Fibroblast of the aortic adventitia (primary cell): ENCODE data around the gene SMTNL2. TPM values are rescaled to one million over a fixed set of nuclear protein-coding genes. Genes with fewer than 3 reads are reported as not detected.
"Not testable (repeated sequence)": the region's sequence is repeated elsewhere in the genome, so short reads cannot be mapped to it uniquely, and the experiment has no call there.

Experiments
- DNase-seq: peaks from one replicate; pipeline ENCODE4 v3.0.0-alpha.2; 2010; ENCODE audit warnings: low read depth
- H3K4me3 ChIP-seq: 2 replicates; pipeline ENCODE4 v1.5.1; 2011; ENCODE audit warnings: low read depth, mild to moderate bottlenecking, control low read depth, low read length, moderate library complexity
- CTCF ChIP-seq: IDR thresholded peaks from 2 replicates; pipeline ENCODE4 v1.5.1; 2011; ENCODE audit warnings: mild to moderate bottlenecking, low read length, control low read depth, inconsistent platforms; ENCODE audit not compliant: insufficient read depth
- total RNA-seq: library from RNA; depleted of rRNA; stranded (reverse); fragments of >200 nt; gene quantifications from 2 replicates; pipeline ENCODE4 v1.2.3, GENCODE V29; 2012; ENCODE audit warnings: low replicate concordance

SMTNL2 gene
- total RNA-seq, 1 donor = not detected

- no peak for DNase-seq
- no peak for TF ChIP-seq CTCF
- H3K4me3 ChIP-seq = no peak overlapping the region
These were observed 38.0 kb downstream of the SMTNL2 start for GRCh38 chr17:4622375-4622774.

GRCh38 chr17:4623249-4623648 lies 38.9 kb downstream of the SMTNL2 start:
- no peak overlapping the region for H3K4me3 ChIP-seq
- no peak for TF ChIP-seq CTCF
- DNase-seq = peak; percentile 57

- H3K4me3 ChIP-seq = not testable (repeated sequence)
- peak; percentile 53 for DNase-seq
These were observed 40.2 kb downstream of the SMTNL2 start for GRCh38 chr17:4624451-4624911.

- H3K4me3 ChIP-seq = no peak overlapping the region
- peak; percentile 23 for DNase-seq
- TF ChIP-seq CTCF = no peak
These were observed 40.9 kb downstream of the SMTNL2 start for GRCh38 chr17:4625181-4625617.

- H3K4me3 ChIP-seq = no peak overlapping the region
- no peak for TF ChIP-seq CTCF
- DNase-seq = no peak
These were observed 42.5 kb downstream of the SMTNL2 start for GRCh38 chr17:4626734-4627256.

GRCh38 chr17:4631431-4631830 lies 47.1 kb downstream of the SMTNL2 start:
- H3K4me3 ChIP-seq = no peak overlapping the region
- no peak for DNase-seq
- no peak for TF ChIP-seq CTCF

- no peak for DNase-seq
- H3K4me3 ChIP-seq = no peak overlapping the region
- TF ChIP-seq CTCF = no peak
These were observed 47.7 kb downstream of the SMTNL2 start for GRCh38 chr17:4631836-4632580.
